Hepatocyte (in vitro differentiated cells): ENCODE data around the gene ZNF239. TPM values are rescaled to one million over a fixed set of nuclear protein-coding genes. Genes with fewer than 3 reads are reported as not detected.

Experiments used
- DNase-seq: peaks from one replicate; pipeline ENCODE4 v3.0.0-alpha.2; 2016; ENCODE audit warnings: low spot score
- H2AFZ ChIP-seq: fragments of 200-600 bp; sonication (generic); 2 replicates; pipeline ENCODE4 v1.6.0; 2016; ENCODE audit warnings: antibody characterized with exemption, mild to moderate bottlenecking
- H3K27ac ChIP-seq: fragments of 200-600 bp; sonication (generic); 2 replicates; pipeline ENCODE4 v1.5.1; 2016; ENCODE audit warnings: mild to moderate bottlenecking
- H3K27me3 ChIP-seq: fragments of 200-600 bp; sonication (generic); 2 replicates; pipeline ENCODE4 v1.6.1; 2016
- H3K36me3 ChIP-seq: fragments of 200-600 bp; sonication (generic); replicated peaks from 2 replicates; pipeline ENCODE4 v1.5.1; 2016; ENCODE audit warnings: low read depth; ENCODE audit not compliant: insufficient read depth
- H3K4me1 ChIP-seq: fragments of 200-600 bp; sonication (generic); 2 replicates; pipeline ENCODE4 v1.5.1; 2016; ENCODE audit warnings: mild to moderate bottlenecking, moderate library complexity; ENCODE audit not compliant: insufficient read depth
- H3K4me2 ChIP-seq: fragments of 200-600 bp; sonication (generic); 2 replicates; pipeline ENCODE4 v1.6.0; 2016
- H3K4me3 ChIP-seq: fragments of 200-600 bp; sonication (generic); 2 replicates; pipeline ENCODE4 v1.5.1; 2016; ENCODE audit warnings: mild to moderate bottlenecking
- H3K79me2 ChIP-seq: fragments of 200-600 bp; sonication (generic); 2 replicates; pipeline ENCODE4 v1.6.0; 2017; ENCODE audit warnings: mild to moderate bottlenecking
- H3K9me2 ChIP-seq: fragments of 200-600 bp; sonication (generic); replicated peaks from 2 replicates; pipeline ENCODE4 v1.6.0; 2017; ENCODE audit warnings: mild to moderate bottlenecking; ENCODE audit not compliant: insufficient read depth
- H3K9me3 ChIP-seq: fragments of 200-600 bp; sonication (generic); 2 replicates; pipeline ENCODE4 v1.5.1; 2016; ENCODE audit warnings: low read depth, mild to moderate bottlenecking
- H4K20me1 ChIP-seq: fragments of 200-600 bp; sonication (generic); 2 replicates; pipeline ENCODE4 v1.6.0; 2016; ENCODE audit warnings: mild to moderate bottlenecking; ENCODE audit not compliant: insufficient read depth, poor library complexity, severe bottlenecking
- CTCF ChIP-seq: fragments of 200-600 bp; sonication (generic); IDR thresholded peaks from 2 replicates; pipeline ENCODE4 v1.5.1; 2016; ENCODE audit warnings: antibody characterized with exemption, mild to moderate bottlenecking; ENCODE audit not compliant: poor library complexity
- EZH2 ChIP-seq: fragments of 200-600 bp; sonication (generic); IDR thresholded peaks from 2 replicates; pipeline ENCODE4 v1.6.1; 2016; ENCODE audit warnings: antibody characterized with exemption, mild to moderate bottlenecking, borderline replicate concordance
- EZH2phosphoT487 ChIP-seq: fragments of 200-600 bp; sonication (generic); IDR thresholded peaks from one replicate; pipeline ENCODE4 v1.6.1; 2018; ENCODE audit warnings: antibody characterized with exemption, mild to moderate bottlenecking, low read depth, moderate library complexity; ENCODE audit not compliant: unreplicated experiment, severe bottlenecking
- WGBS: methylation state at CpG from one replicate; pipeline ENCODE4 v1.1.6; 2016; ENCODE audit warnings: low lambda C conversion rate; ENCODE audit errors: missing lambda C conversion rate; 5-methylcytosine and 5-hydroxymethylcytosine counted together
- polyA plus RNA-seq: library from polyadenylated mRNA; unstranded; fragments of >200 nt; fragmentation: Nextera tagmentation; extraction: Ambion mirVana; gene quantifications from 2 replicates; pipeline ENCODE4 v1.2.1, GENCODE V29; 2016
- total RNA-seq: library from RNA; depleted of rRNA; stranded (reverse); fragments of >200 nt; gene quantifications from 2 replicates; pipeline ENCODE4 v1.2.3, GENCODE V29; 2014

ZNF239 gene
- total and polyA plus RNA-seq, 2 experiments from 2014 or later = 4.3 to 5.8 TPM

GRCh38 chr10:43599333-43599732, 24.9 kb upstream of the ZNF239 start:
- H3K36me3 ChIP-seq = no peaks in the 10 kb centered on the region
- H2AFZ ChIP-seq = no peak overlapping the region
- H3K9me2 ChIP-seq = no peaks in the 10 kb centered on the region
- WGBS = 86% methylated on average over 2 of the region's 2 CpGs
- H3K27me3 ChIP-seq = no peaks in the 10 kb centered on the region
- no peaks in the 10 kb centered on the region for H4K20me1 ChIP-seq
- no peak for TF ChIP-seq EZH2phosphoT487
- TF ChIP-seq EZH2 = no peak
- TF ChIP-seq CTCF = no peak
- H3K4me2 ChIP-seq = no peak overlapping the region
- no peaks in the 10 kb centered on the region for H3K9me3 ChIP-seq
- no peak overlapping the region for H3K27ac ChIP-seq
- no peak for DNase-seq
- no peak overlapping the region for H3K4me3 ChIP-seq
- no peaks in the 10 kb centered on the region for H3K4me1 ChIP-seq
- H3K79me2 ChIP-seq = no peaks in the 10 kb centered on the region

GRCh38 chr10:43598446-43598845, 24.0 kb upstream of the ZNF239 start:
- H2AFZ ChIP-seq = no peak overlapping the region
- no peak overlapping the region for H3K4me3 ChIP-seq
- peak; percentile 37 for DNase-seq
- H4K20me1 ChIP-seq = no peaks in the 10 kb centered on the region
- H3K4me2 ChIP-seq = no peak overlapping the region
- H3K27ac ChIP-seq = no peak overlapping the region
- H3K4me1 ChIP-seq = no peaks in the 10 kb centered on the region
- WGBS = 55% methylated on average over 2 of the region's 2 CpGs
- H3K9me3 ChIP-seq = no peaks in the 10 kb centered on the region
- no peaks in the 10 kb centered on the region for H3K36me3 ChIP-seq
- H3K27me3 ChIP-seq = no peaks in the 10 kb centered on the region
- no peaks in the 10 kb centered on the region for H3K79me2 ChIP-seq
- H3K9me2 ChIP-seq = no peaks in the 10 kb centered on the region
- no peak for TF ChIP-seq CTCF
- no peak for TF ChIP-seq EZH2
- no peak for TF ChIP-seq EZH2phosphoT487

GRCh38 chr10:43596546-43596945, 22.1 kb upstream of the ZNF239 start:
- Histone ChIP-seq H3K9me2 (no peaks in the 10 kb centered on the region), H3K79me2 (no peaks in the 10 kb centered on the region), H3K4me3 (no peak overlapping the region), H4K20me1 (no peaks in the 10 kb centered on the region), H3K4me2 (no peak overlapping the region), H3K27me3 (no peaks in the 10 kb centered on the region), H2AFZ (no peak overlapping the region), H3K4me1 (no peaks in the 10 kb centered on the region), H3K9me3 (no peaks in the 10 kb centered on the region), H3K36me3 (no peaks in the 10 kb centered on the region), H3K27ac (no peak overlapping the region)
- DNase-seq = no peak
- 86% methylated on average over 4 of the region's 4 CpGs for WGBS
- TF ChIP-seq EZH2phosphoT487 (no peak), CTCF (no peak), EZH2 (no peak)
